C4-2B (cell line): ENCODE results near the gene CCDC160.

Experiments
- CTCF ChIP-seq: fragments of 450-650 bp; conservative IDR thresholded peaks from 2 replicates; pipeline ENCODE4 v1.5.1; 2017; ENCODE audit warnings: mild to moderate bottlenecking
- ZFX ChIP-seq: fragments of 450-650 bp; IDR thresholded peaks from 2 replicates; pipeline ENCODE4 v1.6.1; 2017

GRCh38 chrX:134240209-134240608 lies 3.2 kb downstream of the CCDC160 start:
- TF ChIP-seq CTCF (no peak), ZFX (no peak)
